Measurements from ENCODE around the gene RPA1.
"Not testable (repeated sequence)": the region's sequence is repeated elsewhere in the genome, so short reads cannot be mapped to it uniquely, and the experiment has no call there.

RPA1 gene

DNA sequence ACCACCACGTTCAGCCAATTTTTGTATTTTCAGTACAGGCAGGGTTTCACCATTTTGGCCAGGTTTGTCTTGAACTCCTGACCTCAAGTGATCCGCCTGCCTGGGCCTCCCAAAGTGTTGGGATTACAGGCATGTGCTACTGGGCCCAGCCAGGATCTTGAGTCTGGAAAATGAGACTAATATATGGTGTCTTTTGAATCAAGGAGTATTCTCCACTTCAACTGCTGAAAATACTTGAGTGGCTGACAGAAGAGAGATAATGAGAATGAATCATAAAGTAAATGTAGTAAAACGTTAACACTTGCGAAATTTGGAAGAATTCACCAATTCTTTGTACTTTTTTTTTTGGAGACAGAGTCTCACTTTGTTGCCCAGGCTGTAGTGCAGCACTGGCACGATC is 16.7 kb upstream of the RPA1 start:
- DNase-seq (ENCODE audit: low spot score) = peak; percentile 38

DNA sequence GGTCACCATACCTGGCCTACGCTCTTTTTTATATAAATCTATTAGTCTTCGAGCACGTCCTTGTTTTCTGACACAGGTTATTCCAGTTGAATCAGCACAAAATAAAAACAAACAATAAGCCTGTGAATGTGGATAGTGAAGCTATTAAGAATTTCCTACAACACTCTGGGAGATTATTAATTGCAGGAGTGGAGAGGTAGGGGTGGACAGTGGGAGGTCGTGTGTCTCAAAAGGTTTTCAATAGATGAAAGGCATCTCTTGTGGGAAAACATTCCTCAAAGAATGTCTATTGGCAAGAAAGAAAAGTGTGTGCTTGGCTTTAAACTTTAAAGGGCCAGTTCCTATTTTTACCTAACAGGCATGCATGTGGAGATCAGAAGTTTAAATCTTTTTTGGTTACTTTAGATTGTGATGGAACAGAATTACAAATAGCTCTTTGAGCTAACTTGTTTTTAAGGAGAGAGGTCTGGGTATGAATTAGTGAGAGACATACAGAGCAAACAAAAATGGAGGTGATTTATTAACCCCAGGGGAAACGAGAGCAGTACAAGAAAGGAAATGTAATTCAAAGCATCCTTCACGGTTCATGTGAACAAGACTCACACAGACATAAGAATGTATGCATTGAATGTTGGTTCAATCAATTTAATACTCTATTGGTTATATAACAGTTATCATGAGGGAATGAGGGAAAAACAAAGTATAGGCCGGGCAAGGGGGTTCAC is 9.1 kb upstream of the RPA1 start:
- DNase-seq (ENCODE audit: low spot score) = no peak

DNA sequence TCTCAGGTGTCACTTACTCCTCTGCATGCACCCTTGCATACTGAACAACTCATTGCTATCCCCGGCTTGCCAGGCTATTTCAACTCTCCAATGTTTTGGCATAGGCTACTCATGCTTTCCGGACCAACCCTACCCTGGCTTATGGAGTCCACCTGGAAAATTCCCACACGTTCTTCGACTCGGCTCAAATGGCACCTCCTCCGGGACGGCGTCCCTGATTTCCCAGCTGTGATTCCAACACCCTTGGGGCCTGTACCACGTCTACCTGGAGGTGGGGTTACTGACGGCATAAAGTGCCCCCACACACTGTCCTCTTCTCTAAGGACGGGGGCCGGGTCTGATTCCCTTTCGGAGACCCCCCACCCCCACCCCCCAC is 601 bp upstream of the RPA1 start:
- DNase-seq (ENCODE audit: low spot score) = peak; percentile 35

DNA sequence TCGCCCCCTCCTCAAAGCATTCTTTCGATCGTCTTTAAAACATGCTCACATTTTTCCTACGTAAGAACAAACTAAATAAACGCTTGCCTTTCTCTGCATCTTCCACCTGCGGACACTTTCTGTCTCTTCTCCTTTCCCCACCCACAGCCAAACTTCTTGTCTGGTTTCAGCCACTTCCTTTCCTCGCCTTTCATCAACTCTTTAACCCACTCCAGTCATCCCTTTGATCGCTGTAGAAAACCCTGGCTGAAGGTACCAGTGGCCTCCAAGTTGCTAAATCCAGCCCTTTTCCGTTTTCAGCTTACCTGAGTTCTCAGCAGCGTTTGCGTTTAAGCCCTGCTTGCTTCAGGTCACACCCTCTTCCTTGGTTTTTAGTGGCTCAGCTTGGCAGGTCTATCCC is 483 bp downstream of the RPA1 start:
- peak; percentile 14 for DNase-seq (ENCODE audit: low spot score)

DNA sequence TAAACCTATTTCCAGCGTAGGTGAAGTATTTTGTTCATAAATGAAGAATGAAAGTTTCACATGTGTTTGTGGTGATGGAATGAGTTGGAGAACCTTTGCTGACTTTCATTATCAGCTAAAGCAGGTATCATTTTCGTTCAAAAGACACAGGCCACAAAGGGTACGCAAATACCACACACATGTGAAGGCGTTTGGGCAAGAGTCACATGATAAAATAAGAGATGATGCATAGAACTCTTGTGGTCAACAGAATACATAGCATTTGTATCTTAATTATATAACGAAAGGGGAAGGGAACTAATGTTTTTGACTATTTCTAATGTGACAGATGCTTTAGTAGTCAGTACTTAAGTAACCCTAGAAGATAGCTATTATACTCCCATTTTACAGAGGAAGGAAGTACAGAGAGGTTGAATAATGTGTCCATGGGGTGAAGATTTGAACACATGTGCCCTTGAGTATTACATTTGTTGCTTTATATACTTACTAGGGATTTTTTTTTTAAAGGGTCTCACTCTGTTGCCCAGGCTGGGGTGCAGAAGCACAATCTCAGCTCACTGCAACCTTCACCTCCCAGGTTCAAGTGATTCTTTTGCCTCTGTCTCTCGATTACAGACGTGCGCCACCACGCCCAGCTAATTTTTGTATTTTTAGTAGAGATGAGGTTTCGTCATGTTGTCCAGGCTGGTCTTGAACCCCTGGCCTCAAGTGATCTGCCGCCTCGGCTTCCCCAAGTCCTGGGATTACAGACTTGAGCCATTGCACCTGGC is 4.8 kb downstream of the RPA1 start:
- no peak for DNase-seq (ENCODE audit: low spot score)

DNA sequence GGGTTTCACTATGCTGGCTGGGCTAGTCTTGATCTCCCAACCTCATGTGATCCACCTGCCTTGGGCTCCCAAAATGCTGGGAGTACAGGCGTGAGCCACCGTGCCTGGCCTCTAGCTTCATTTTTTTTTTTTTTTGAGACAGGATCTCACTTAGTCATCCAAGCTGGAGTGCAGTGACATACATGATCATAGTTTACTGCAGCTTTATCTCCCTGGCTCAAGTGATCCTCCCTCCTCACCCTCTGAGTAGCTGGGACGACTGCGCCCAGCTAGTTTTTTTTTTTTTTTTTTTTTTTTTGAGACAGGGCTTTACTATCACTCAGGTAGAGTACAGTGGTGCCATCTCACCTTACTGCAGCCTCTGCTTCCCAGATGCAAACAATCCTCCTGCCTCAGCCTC is 9.7 kb downstream of the RPA1 start:
- no peak for DNase-seq (ENCODE audit: low spot score)

DNA sequence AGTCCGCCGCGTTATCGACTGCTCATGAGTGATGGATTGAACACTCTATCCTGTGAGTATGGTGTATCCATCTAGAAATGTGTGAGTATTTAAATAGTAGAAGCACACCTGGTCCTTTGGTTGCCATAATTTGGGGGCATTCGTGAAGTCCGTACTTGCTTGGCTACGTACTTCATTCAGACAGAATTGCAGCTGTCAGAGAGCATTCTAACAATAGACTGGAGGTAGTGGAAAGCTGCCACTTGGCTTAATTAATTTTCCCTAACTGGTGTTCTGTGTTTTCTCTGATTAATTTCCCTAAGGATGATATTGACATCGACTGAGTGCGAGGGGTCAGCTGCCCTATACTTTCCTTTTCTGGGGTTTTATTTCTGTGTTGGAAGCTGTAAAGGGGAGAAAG is 14.1 kb downstream of the RPA1 start:
- no peak for DNase-seq (ENCODE audit: low spot score)

DNA sequence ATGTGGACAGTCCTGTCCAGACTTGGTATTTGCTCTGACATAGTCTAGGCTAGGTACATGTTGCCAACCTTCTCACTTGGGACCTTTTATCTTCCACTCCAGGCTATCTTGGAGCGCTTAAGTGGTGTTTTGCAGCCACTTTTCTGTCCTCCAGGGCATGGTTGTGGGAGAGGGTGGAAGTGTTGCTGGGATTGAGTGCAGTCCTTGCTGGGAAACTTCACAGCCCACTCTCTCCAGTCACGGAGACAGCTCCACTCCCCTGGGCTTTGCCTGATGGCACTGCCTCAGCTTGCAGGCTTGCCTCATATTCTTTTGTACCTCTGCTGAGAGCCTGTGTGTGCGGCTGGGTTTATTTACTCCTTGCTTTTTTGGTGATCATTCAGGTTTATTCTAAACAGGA is 17.4 kb downstream of the RPA1 start:
- DNase-seq (ENCODE audit: low spot score) = no peak

DNA sequence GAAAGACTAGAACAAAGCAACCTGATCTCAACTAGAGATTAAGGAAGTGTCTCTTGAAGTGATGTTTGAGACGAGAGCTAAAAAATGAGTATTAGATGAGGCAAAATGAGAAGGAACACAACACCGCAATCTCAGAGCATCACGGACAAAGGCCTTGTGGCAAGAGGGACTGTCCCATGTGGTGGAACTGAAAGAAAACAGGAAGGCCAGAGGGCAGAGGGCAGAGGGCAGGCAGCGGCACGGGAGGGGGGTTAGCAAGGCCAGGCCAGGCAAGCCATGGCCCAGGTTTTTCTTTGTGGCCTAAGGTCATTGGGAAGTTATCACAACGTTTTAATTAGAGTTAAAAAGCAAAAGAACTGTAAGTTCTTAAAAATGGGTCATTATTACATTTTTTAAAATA is 22.5 kb downstream of the RPA1 start:
- DNase-seq (ENCODE audit: low spot score) = no peak

DNA sequence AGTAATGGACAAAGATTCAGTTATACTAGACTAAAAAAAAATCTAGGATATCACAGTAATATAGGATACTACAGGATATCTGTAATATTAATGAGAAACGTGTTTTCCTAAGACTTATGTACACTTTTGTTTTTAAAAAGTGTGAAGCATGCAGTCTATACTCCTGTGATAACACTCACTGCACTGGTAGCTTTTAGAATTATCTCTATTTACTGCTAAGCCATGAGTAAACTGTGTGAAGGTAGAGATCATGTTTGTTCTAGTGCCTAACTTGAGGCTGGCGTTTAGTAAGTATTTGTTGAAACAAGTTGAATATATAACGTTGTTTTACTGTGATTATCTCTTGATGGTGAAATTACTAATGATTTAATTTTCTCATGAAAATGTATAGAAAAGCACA is 23.9 kb downstream of the RPA1 start:
- no peak for DNase-seq (ENCODE audit: low spot score)

DNA sequence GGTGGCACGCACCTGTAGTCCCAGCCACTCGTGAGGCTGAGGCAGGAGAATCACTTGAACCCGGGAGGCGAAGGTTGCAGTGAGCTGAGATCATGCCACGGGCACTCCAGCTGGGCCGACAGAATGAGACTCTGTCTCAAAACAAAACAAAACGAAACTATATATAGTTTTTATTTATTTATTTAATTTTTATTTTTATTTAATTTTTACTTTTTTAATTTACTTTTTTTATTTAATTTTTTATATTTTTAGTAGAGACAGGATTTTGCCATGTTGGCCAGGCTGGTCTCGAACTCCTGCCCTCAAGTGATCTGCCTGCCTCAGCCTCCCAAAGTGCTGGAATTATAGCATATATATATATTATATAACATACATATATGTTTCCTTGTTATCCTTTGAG is 26.7 kb downstream of the RPA1 start:
- DNase-seq (ENCODE audit: low spot score) = not testable (repeated sequence)

DNA sequence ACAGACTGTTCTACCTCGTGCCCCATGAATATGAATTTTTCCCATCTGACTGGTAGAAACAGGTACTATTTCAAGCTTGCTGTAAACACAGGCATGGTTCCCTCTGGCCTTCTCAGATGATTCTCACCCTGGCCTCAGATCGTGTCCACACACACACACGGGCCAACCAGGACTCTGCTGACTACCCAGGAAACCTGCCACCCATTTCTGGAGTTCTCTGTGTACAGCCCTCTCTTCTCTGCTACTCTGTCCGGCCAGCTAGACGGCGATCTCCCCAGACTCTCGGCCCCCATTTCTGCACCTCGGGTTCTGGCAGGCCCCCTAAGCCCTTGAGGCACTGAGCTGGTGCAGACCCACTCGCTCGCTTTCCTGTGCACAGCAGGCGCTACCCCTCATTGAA is 31.2 kb downstream of the RPA1 start:
- DNase-seq (ENCODE audit: low spot score) = no peak

DNA sequence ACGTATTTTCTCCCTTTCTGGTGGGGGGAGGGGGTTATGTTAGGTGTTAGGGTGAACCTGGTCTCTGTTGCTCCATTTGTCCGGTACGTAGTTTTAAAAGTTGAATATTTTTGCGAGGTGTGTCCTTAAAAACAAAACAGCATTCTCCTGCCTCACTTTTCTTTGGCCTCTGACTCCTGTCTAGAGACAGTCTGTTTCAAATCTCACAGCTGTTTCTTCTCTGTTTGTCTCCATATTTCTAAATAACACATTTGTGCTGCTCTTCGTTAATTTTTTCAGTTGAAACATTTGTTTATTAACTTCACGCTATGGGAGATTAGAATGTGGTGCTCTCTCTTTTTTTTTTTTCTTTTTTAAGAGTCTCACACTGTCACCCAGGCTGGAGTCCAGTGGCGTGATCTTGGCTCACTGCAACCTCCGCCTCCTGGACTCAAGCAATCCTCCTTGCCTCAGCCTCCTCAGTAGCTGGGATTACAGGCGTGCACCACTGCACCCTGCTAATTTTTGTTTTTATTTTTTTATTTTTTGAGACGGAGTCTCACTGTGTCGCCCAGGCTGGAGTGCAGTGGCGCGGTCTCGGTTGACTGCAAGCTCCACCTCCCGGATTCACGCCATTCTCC is 31.7 kb downstream of the RPA1 start:
- no peak for DNase-seq (ENCODE audit: low spot score)

DNA sequence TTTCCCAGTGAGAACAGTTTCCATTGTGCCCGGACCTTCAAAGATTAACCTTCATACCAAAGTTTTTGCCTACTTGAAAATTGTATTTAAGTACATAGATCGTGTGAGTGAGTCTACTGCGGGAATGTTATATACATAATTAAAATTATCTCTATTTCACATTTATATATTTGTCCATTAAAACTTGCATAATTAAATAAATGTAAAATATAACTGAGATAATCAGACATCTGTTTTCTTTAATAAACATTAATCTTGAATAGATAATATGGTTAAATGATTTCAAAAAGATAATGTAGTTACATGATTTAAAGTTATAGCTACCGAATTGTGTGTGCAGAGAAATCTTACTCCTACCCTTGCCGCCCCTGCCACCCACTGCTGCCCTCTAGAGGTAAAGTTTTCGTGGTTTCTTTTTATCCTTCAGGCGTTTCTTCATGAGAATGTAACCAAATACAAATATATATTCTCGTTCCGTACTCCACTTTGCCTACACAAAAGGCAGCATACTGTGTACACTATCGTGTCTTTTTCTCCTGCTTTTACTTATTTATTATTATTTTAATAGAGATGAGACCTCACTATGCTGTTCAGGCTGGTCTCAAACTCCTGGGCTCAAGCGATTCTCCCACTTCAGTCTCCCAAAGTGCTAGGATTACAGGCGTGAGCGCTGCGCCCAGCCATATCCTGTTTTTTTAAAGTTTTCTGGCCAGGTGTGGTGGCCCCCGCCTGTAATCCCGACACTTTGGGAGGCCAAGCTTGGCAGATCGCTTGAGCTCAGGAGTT is 35.6 kb downstream of the RPA1 start:
- DNase-seq (ENCODE audit: low spot score) = peak; percentile 72

DNA sequence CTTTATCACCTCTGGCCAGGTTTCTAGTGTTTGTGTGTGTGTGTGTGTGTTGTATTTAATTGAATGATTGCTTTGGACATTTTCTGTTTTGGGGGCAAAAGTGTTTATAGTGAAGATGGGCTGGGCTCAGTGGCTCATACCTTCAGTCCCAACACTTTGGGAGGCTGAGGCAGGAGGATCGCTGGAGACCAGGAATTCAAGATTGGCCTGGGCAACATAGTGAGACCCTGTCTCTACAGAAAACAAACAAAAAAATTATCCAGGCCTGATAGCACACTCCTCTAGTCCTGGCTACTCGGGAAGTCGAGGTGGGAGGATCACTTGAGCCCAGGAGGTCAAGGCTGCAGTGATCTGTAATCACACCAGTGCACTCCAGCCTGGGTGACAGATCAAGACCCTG is 37.5 kb downstream of the RPA1 start:
- no peak for DNase-seq (ENCODE audit: low spot score)

DNA sequence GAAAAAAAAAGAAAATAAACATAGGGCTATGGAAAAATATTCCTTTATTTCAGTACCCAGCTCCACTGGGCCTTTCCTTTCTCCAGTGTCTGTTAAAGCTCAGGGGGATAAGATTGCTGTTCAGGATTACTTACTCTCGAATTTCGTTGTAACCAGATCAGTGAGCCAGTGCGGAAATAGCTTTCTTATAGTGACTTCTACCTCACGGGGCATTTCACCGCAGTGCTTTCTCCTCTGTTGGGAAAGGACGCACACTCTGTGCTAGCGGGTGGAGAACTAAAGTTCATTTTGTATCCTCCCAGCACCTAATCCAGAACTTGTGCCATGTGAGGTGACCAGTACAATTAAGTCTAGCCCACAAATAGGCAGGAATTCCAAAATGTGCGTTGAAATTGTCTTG is 38.3 kb downstream of the RPA1 start:
- DNase-seq (ENCODE audit: low spot score) = no peak

DNA sequence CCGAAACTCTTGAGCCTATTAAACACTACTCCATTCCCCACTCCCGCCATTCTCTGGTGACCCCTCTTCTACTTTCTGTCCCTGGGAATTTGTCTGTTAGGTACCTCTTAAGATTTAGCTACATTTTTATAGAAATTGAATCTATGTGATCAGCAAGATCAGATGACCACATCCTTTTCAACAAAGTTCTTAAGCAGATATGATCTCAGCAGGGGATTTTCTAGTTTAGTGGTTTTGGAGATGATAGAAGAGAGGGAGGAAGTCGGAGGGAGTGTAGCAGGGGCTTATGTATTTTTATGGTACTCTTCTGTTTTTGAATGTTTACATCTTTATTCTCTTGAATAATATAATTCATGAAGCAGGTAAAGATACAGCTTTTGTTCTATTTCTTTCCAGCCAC is 40.8 kb downstream of the RPA1 start:
- DNase-seq (ENCODE audit: low spot score) = no peak

DNA sequence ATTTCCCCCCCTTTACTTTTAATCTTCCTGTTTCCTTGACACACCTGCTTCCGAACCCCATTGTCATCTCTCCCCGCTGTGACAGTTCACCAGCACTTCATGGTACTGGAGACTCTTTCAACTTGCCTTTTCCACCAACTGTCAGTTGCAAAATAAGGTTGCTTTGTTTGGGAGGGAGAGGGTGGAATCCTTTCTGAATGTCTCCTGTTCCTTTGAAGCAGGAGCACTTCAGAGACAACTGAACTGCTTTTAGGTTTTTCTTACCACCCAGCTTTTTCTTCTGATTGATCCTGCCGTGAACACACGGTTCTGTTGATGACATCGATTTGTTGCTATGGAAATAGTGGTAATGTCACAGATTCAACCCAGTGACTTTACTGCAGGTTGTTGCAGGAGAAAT is 42.0 kb downstream of the RPA1 start:
- DNase-seq (ENCODE audit: low spot score) = no peak

DNA sequence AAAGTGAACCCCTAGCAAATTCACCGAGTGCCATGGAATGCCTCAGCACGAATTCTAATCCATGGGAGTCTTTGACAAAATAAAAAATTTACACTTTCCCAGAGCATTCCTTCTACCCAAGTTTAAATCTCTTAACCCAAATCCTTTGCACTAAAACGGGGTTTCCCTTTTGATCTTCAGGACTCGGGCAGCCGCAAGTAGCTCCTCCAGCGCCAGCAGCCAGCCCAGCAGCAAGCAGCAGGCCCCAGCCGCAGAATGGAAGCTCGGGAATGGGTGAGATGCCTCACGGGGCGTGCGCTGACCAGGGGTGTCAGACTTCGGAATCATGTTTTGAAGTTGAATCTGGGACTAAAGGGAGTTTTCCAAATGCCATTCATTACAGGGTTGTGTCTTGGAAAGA is 42.4 kb downstream of the RPA1 start:
- DNase-seq (ENCODE audit: low spot score) = no peak

DNA sequence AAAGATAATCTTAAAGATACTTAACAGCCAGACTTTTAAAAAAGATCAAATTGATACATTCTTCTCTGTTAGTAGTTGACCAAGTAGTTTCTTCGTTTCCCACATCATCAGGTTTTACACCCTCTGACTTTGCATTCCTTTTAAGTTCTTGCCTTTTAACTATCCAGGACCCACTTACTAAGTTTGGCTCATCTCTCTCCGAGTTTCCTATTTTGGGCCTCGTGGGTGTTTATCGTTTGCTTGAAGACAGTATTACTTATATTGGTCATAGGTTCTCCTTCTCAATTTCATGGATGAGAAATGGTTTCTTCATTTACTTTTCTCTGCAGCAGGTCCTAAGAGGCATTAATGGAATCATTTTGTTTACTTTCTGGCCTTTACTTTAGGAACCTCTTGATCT is 43.2 kb downstream of the RPA1 start:
- no peak for DNase-seq (ENCODE audit: low spot score)

DNA sequence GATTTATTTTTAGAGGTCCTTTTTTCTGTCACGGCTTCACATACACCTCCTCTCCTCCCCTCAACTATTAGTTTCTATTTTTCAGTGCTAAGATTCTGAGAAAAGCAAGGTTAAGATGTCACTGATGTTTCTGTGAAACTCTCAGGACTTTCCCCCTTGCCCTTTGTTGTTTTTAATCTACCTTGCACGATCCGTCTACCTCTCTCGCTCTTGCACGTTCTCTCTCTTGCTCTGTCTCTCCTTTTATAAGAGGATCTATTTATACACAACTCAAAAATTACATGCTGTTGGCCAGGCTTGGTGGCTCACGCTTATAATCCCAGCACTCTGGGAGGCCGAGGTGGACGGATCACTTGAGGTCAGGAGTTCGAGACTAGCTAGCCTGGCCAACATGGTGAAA is 43.6 kb downstream of the RPA1 start:
- DNase-seq (ENCODE audit: low spot score) = no peak

DNA sequence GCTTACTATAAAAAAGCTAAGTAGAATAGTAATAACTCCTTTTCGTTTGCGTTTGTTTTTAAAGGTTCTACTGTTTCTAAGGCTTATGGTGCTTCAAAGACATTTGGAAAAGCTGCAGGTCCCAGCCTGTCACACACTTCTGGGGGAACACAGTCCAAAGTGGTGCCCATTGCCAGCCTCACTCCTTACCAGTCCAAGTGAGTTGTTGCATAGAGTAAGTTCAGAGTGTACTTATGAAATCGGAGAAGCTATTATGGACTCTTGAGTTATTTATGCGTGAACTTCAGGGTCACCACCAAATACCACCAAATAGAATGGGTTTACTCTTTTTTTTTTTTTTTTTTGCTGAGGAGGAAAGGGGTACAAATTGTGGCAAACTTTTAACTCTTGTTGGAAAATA is 45.8 kb downstream of the RPA1 start:
- DNase-seq (ENCODE audit: low spot score) = no peak

Measured in AG20443 (cell line).